Muscle of arm (tissue), 12 donors: ENCODE measurements around the gene LARP1. TPM values are rescaled to one million over a fixed set of nuclear protein-coding genes. Genes with fewer than 3 reads are reported as not detected.
"Not testable (repeated sequence)": the region's sequence is repeated elsewhere in the genome, so short reads cannot be mapped to it uniquely, and the experiment has no call there.

Experiments
- DNase-seq: peaks from one replicate; pipeline ENCODE4 v3.0.0-alpha.2; 2013
- polyA plus RNA-seq, 12 donors: library from polyadenylated mRNA; unstranded; fragments of 120-200 nt; gene quantifications; one replicate each; pipeline ENCODE4 v1.2.1, GENCODE V29; 2013; ENCODE audit not compliant: insufficient read length in 12 of 12

Gene LARP1
- polyA plus RNA-seq, 12 donors = 79.0 to 335 (median 92.7) TPM

- no peak for DNase-seq
Measured at GRCh38 chr5:154758977-154759376, 3.8 kb downstream of the LARP1 start.

GRCh38 chr5:154759868-154760267 lies 4.7 kb downstream of the LARP1 start:
- not testable (repeated sequence) for DNase-seq

GRCh38 chr5:154761046-154761736 lies 6.0 kb downstream of the LARP1 start:
- no peak for DNase-seq

GRCh38 chr5:154762261-154762660 lies 7.1 kb downstream of the LARP1 start:
- no peak for DNase-seq

- DNase-seq = no peak
Measured at GRCh38 chr5:154762700-154763099, 7.5 kb downstream of the LARP1 start.

- DNase-seq = no peak
Measured at GRCh38 chr5:154764967-154765366, 9.8 kb downstream of the LARP1 start.

- no peak for DNase-seq
Measured at GRCh38 chr5:154765396-154765925, 10.3 kb downstream of the LARP1 start.

GRCh38 chr5:154766558-154767281 lies 11.5 kb downstream of the LARP1 start:
- DNase-seq = no peak

- DNase-seq = no peak
Measured at GRCh38 chr5:154767576-154767975, 12.4 kb downstream of the LARP1 start.

GRCh38 chr5:154768207-154768606 lies 13.0 kb downstream of the LARP1 start:
- DNase-seq = no peak

- DNase-seq = no peak
Measured at GRCh38 chr5:154770111-154770510, 14.9 kb downstream of the LARP1 start.

- DNase-seq = peak; percentile 79
Measured at GRCh38 chr5:154771383-154771901, 16.3 kb downstream of the LARP1 start.

GRCh38 chr5:154773326-154773725 lies 18.1 kb downstream of the LARP1 start:
- no peak for DNase-seq

GRCh38 chr5:154776167-154776566 lies 21.0 kb downstream of the LARP1 start:
- DNase-seq = no peak

GRCh38 chr5:154778534-154778933 lies 23.4 kb downstream of the LARP1 start:
- no peak for DNase-seq

GRCh38 chr5:154779105-154779504 lies 23.9 kb downstream of the LARP1 start:
- no peak for DNase-seq

GRCh38 chr5:154780128-154780527 lies 25.0 kb downstream of the LARP1 start:
- no peak for DNase-seq

GRCh38 chr5:154782326-154782725 lies 27.1 kb downstream of the LARP1 start:
- no peak for DNase-seq

- DNase-seq = no peak
Measured at GRCh38 chr5:154782812-154783592, 27.8 kb downstream of the LARP1 start.

GRCh38 chr5:154783774-154784460 lies 28.7 kb downstream of the LARP1 start:
- DNase-seq = no peak

- DNase-seq = no peak
Measured at GRCh38 chr5:154784856-154785255, 29.7 kb downstream of the LARP1 start.

- DNase-seq = no peak
Measured at GRCh38 chr5:154786414-154786813, 31.2 kb downstream of the LARP1 start.
